Panc1 (cell line): ENCODE measurements around the gene SLC35E2B.
"Not testable (repeated sequence)": the region's sequence is repeated elsewhere in the genome, so short reads cannot be mapped to it uniquely, and the experiment has no call there.

Experiments
- CTCF ChIP-seq: fragments of 450-650 bp; IDR thresholded peaks from 2 replicates; pipeline ENCODE4 v1.5.1; 2017; ENCODE audit warnings: mild to moderate bottlenecking
- POLR2AphosphoS5 ChIP-seq: IDR thresholded peaks from 2 replicates; pipeline ENCODE4 v1.6.1; 2012; ENCODE audit warnings: mild to moderate bottlenecking, low read depth, low read length, moderate library complexity
- SIN3A ChIP-seq: IDR thresholded peaks from 2 replicates; pipeline ENCODE4 v1.6.1; 2012; ENCODE audit warnings: low read depth, mild to moderate bottlenecking, low read length, moderate library complexity, borderline replicate concordance; ENCODE audit not compliant: insufficient read depth

GRCh38 chr1:1727131-1727651 is 34.6 kb upstream of the SLC35E2B start:
- TF ChIP-seq CTCF, POLR2AphosphoS5, SIN3A: not testable (repeated sequence)
